Parathyroid adenoma (tissue), 2 donors: ENCODE measurements around the gene GPR37L1.

Source experiments
- H2AFZ ChIP-seq: fragments of 300-600 bp; sonication (generic); one replicate; pipeline ENCODE4 v1.7.0; 2017; ENCODE audit warnings: antibody characterized with exemption, mild to moderate bottlenecking
- H3K27ac ChIP-seq: fragments of 300-600 bp; sonication (generic); one replicate; pipeline ENCODE4 v1.7.0; 2017
- H3K27me3 ChIP-seq: fragments of 300-600 bp; sonication (generic); one replicate; pipeline ENCODE4 v1.7.0; 2017; ENCODE audit warnings: low read length; ENCODE audit not compliant: control insufficient read depth, insufficient read depth
- H3K36me3 ChIP-seq: fragments of 300-600 bp; sonication (generic); one replicate; pipeline ENCODE4 v1.7.0; 2017; ENCODE audit warnings: low read length; ENCODE audit not compliant: control insufficient read depth, insufficient read depth
- H3K4me1 ChIP-seq: fragments of 300-600 bp; sonication (generic); one replicate; pipeline ENCODE4 v1.7.0; 2017; ENCODE audit warnings: control low read depth
- H3K4me2 ChIP-seq: fragments of 300-600 bp; sonication (generic); one replicate; pipeline ENCODE4 v1.7.0; 2017; ENCODE audit warnings: low read length
- H3K4me3 ChIP-seq: fragments of 300-600 bp; sonication (generic); one replicate; pipeline ENCODE4 v1.7.0; 2017; ENCODE audit warnings: low read depth, low read length
- H3K79me2 ChIP-seq: fragments of 300-600 bp; sonication (generic); one replicate; pipeline ENCODE4 v1.7.0; 2017; ENCODE audit warnings: control low read depth
- H3K9ac ChIP-seq: fragments of 300-600 bp; sonication (generic); one replicate; pipeline ENCODE4 v1.7.0; 2017; ENCODE audit warnings: mild to moderate bottlenecking
- H3K9me3 ChIP-seq: fragments of 300-600 bp; sonication (generic); one replicate; pipeline ENCODE4 v1.7.0; 2017; ENCODE audit warnings: low read length; ENCODE audit not compliant: control insufficient read depth
- CTCF ChIP-seq: fragments of 300-600 bp; sonication (generic); IDR thresholded peaks from one replicate; pipeline ENCODE4 v1.7.0; 2017; ENCODE audit warnings: antibody characterized with exemption, mild to moderate bottlenecking
- donor health status: primary hyperparathyroidism.

The GPR37L1 gene

GRCh38 chr1:202159534-202160371, 37.0 kb downstream of the GPR37L1 start:
- Histone ChIP-seq H3K27ac (no peak overlapping the region), H3K36me3 (no peaks in the 10 kb centered on the region), H3K4me1 (peaks cover 10% of the 10 kb centered on the region), H2AFZ (no peak overlapping the region), H3K4me3 (no peak overlapping the region), H3K9me3 (no peaks in the 10 kb centered on the region), H3K79me2 (no peaks in the 10 kb centered on the region), H3K4me2 (no peak overlapping the region), H3K27me3 (no peaks in the 10 kb centered on the region), H3K9ac (no peak overlapping the region)
- TF ChIP-seq CTCF: no peak

DNA sequence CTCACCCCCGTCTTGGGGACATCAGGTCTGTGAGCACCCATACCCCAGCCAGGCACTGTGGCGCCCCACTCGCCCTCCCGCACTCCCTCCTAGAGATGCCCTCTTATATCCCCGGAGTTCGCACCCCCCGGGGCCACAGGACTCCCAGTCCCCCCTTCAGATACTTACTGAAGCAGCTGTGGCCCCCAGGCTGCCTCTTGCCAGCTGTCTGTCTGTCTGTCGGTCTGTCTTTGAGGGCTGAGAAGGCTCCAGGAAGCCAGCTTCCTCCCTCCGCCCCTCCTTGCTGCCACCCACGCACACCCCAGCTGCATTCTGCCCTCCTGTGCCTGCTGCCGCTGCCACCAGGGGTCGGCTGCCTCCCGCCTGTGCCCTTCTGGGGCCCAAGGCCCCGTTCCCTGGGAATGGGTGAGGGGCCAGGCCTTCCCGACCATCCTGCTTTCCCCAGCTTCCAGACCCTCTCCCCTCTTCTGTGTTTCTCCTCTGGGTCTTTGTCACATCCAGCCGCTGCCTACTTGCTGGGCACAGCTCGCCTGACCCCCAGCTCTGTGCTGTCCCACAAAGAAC, 37.7 kb downstream of the GPR37L1 start, which contains the start of gene PTPN7:
TSS of gene PTPN7 (minus strand) at position 226 of the 564 bp plus-strand sequence. CDS start 1,200 bp downstream, outside the sequence.
- Histone ChIP-seq H3K27ac (no peak within 1 kb of the TSS), H3K9ac (no peak within 1 kb of the TSS), H3K4me1 (peaks cover 5% of the 10 kb centered on the region), H3K79me2 (no peaks in the 10 kb centered on the region), H3K27me3 (no peaks in the 10 kb centered on the region), H3K4me3 (no peak within 1 kb of the TSS), H3K4me2 (no peak within 1 kb of the TSS), H3K9me3 (no peaks in the 10 kb centered on the region), H2AFZ (no peak within 1 kb of the TSS), H3K36me3 (no peaks in the 10 kb centered on the region)
- TF ChIP-seq CTCF: no peak

DNA sequence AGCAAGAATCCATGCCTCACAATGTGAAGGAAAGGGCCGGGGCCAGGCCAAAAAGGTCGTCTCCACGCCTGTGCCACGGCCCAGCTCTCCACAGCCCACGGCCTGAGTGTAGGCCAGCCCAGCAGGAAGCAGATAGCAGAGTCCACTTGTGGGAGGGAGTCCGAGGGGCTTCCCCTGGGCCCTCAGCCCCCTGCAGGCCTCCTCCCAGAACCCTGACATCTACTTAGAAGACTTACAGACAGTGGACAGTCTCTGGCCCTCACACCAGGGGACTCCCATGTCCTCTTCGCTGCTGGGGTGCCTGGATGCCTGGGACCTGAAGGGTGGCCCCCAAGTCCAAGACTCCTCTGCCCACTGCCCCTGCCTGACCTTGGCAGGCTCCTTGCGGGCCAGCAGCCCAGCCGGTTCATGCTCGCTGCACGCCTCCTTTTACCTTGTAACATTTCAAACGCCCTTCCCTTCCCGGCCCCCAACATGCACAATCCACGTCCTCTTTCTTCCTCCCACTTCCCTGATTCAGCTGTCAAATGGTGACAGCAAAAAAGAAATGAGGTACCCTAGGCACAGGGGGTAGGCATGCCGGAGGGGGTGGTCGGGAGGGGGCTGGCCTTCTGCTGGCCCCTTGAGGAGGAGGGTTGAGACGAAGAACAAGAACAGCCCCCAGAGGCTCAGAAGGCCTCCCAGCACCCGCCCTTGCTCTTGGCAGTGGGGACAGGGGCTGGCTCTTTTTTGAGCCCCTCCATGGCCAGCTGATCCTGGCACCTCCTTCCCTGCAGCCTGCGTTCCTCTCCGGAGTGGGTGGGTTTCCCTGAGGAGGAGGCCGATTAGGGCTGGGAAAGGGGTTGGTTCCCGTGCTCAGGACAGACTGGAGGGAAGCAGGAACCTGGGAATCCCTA, 38.7 kb downstream of the GPR37L1 start:
- no peak overlapping the region for H3K27ac ChIP-seq
- peaks cover 3% of the 10 kb centered on the region for H3K4me1 ChIP-seq
- H3K36me3 ChIP-seq: no peaks in the 10 kb centered on the region
- H3K9me3 ChIP-seq: no peaks in the 10 kb centered on the region
- no peaks in the 10 kb centered on the region for H3K79me2 ChIP-seq
- no peak for TF ChIP-seq CTCF
- no peak overlapping the region for H3K4me3 ChIP-seq
- no peak overlapping the region for H2AFZ ChIP-seq
- no peak overlapping the region for H3K9ac ChIP-seq
- no peaks in the 10 kb centered on the region for H3K27me3 ChIP-seq
- H3K4me2 ChIP-seq: no peak overlapping the region

- H3K27ac ChIP-seq: no peak overlapping the region
- no peak overlapping the region for H3K4me3 ChIP-seq
Measured at GRCh38 chr1:202162047-202162417, 39.3 kb downstream of the GPR37L1 start.

More at GRCh38 chr1:202162047-202162417, 39.3 kb downstream of the GPR37L1 start:
- H3K9me3 ChIP-seq: no peaks in the 10 kb centered on the region
- H2AFZ ChIP-seq: no peak overlapping the region
- TF ChIP-seq CTCF: no peak
- no peak overlapping the region for H3K4me2 ChIP-seq
- no peak overlapping the region for H3K9ac ChIP-seq
- no peaks in the 10 kb centered on the region for H3K79me2 ChIP-seq
- H3K4me1 ChIP-seq: peaks cover 3% of the 10 kb centered on the region
- no peaks in the 10 kb centered on the region for H3K36me3 ChIP-seq
- H3K27me3 ChIP-seq: no peaks in the 10 kb centered on the region
